Effector memory CD8-positive, alpha-beta T cell (primary cell): ENCODE measurements around the gene GAD2.
A peak's percentile ranks its signal among the peaks of the same experiment; 100 is the strongest.

Experiments used
- ATAC-seq: fragments of 150-1000 bp; cut with Tn5 transposase; replicated peaks from 2 replicates; pipeline ENCODE4 v1.10.0; 2021; ENCODE audit warnings: mild to moderate bottlenecking, moderate library complexity
- DNase-seq, 3 experiments: peaks; one replicate each; pipeline ENCODE4 v3.0.0; 2021
- H3K27ac Mint-ChIP-seq, 2 donors: one replicate each; pipeline ENCODE4 v1.8.0; 2022; ENCODE audit warnings: mild to moderate bottlenecking in 2 of 2, mixed read lengths in 2 of 2, moderate library complexity in 2 of 2
- H3K27me3 Mint-ChIP-seq, 2 donors: one replicate each; pipeline ENCODE4 v1.8.0; 2022; ENCODE audit warnings: mixed read lengths in 2 of 2
- H3K36me3 Mint-ChIP-seq: one replicate; pipeline ENCODE4 v1.8.0; 2022; ENCODE audit warnings: mild to moderate bottlenecking, moderate library complexity, mixed read lengths; ENCODE audit not compliant: insufficient read depth
- H3K4me1 Mint-ChIP-seq, 2 donors: one replicate each; pipeline ENCODE4 v1.8.0; 2022; ENCODE audit warnings: low read depth in 2 of 2, mixed read lengths in 2 of 2
- H3K4me3 Mint-ChIP-seq, 2 donors: one replicate each; pipeline ENCODE4 v1.8.0; 2022; ENCODE audit warnings: mild to moderate bottlenecking in 2 of 2, mixed read lengths in 2 of 2, moderate library complexity in 2 of 2
- H3K9me3 Mint-ChIP-seq, 2 donors: one replicate each; pipeline ENCODE4 v1.8.0; 2022; ENCODE audit warnings: mixed read lengths in 2 of 2
- total RNA-seq, 9 experiments: gene quantifications; one replicate each; lab custom pipeline; 2026; lab: John Stamatoyannopoulos, UW

Gene GAD2
- total RNA-seq: 0 to 0.21 (median 0) reads per million in 9 experiments

GRCh38 chr10:26216585-26217395 lies at the start of gene GAD2:
Gene GAD2 (plus strand): TSS chr10:26216774. CDS start chr10:26216810, 36 bp downstream.
- H3K4me3 Mint-ChIP-seq: peak within 1 kb of the TSS; percentile 59
- peaks cover 15 to 16% of the 10 kb centered on the region in 2 donors for H3K4me1 Mint-ChIP-seq
- no peaks in the 10 kb centered on the region for H3K9me3 Mint-ChIP-seq
- DNase-seq (no peak), ATAC-seq (no peak)
- H3K27me3 Mint-ChIP-seq: peaks cover 93 to 100% of the 10 kb centered on the region in 2 donors
- H3K36me3 Mint-ChIP-seq: no peaks in the 10 kb centered on the region
- no peak within 1 kb of the TSS for H3K27ac Mint-ChIP-seq

- no peak for ATAC-seq
- H3K27ac Mint-ChIP-seq: no peak overlapping the region
- no peaks in the 10 kb centered on the region for H3K36me3 Mint-ChIP-seq
- H3K4me1 Mint-ChIP-seq: no peaks in the 10 kb centered on the region
- no peak for DNase-seq
- H3K27me3 Mint-ChIP-seq: peaks cover 23 to 37% of the 10 kb centered on the region in 2 donors
- no peak overlapping the region for H3K4me3 Mint-ChIP-seq
- no peaks in the 10 kb centered on the region for H3K9me3 Mint-ChIP-seq
Measured at GRCh38 chr10:26169466-26169865, 47.1 kb upstream of the GAD2 start.

GRCh38 chr10:26172131-26172530 lies 44.4 kb upstream of the GAD2 start:
- no peak for ATAC-seq
- peaks cover 37 to 49% of the 10 kb centered on the region in 2 donors for H3K27me3 Mint-ChIP-seq

GRCh38 chr10:26173837-26174236 lies 42.7 kb upstream of the GAD2 start:
- peaks cover 45 to 46% of the 10 kb centered on the region in 2 donors for H3K27me3 Mint-ChIP-seq
- H3K4me3 Mint-ChIP-seq: no peak overlapping the region
- ATAC-seq (no peak), DNase-seq (no peak)
- no peak overlapping the region for H3K27ac Mint-ChIP-seq
- no peaks in the 10 kb centered on the region for H3K9me3 Mint-ChIP-seq
- H3K36me3 Mint-ChIP-seq: no peaks in the 10 kb centered on the region
- H3K4me1 Mint-ChIP-seq: no peaks in the 10 kb centered on the region

More at GRCh38 chr10:26172131-26172530, 44.4 kb upstream of the GAD2 start:
- no peaks in the 10 kb centered on the region for H3K36me3 Mint-ChIP-seq
- H3K27ac Mint-ChIP-seq: no peak overlapping the region
- H3K4me3 Mint-ChIP-seq: no peak overlapping the region
- no peak for DNase-seq
- H3K4me1 Mint-ChIP-seq: no peaks in the 10 kb centered on the region
- H3K9me3 Mint-ChIP-seq: no peaks in the 10 kb centered on the region

GRCh38 chr10:26177341-26177740 lies 39.2 kb upstream of the GAD2 start:
- Mint-ChIP-seq H3K27me3 (peaks cover 25% of the 10 kb centered on the region in 2 donors), H3K36me3 (no peaks in the 10 kb centered on the region), H3K4me3 (no peak overlapping the region), H3K27ac (no peak overlapping the region), H3K9me3 (no peaks in the 10 kb centered on the region), H3K4me1 (no peaks in the 10 kb centered on the region)
- ATAC-seq: no peak
- DNase-seq: no peak

- DNase-seq (no peak), ATAC-seq (no peak)
- Mint-ChIP-seq H3K4me1 (no peaks in the 10 kb centered on the region), H3K4me3 (no peak overlapping the region), H3K36me3 (no peaks in the 10 kb centered on the region), H3K9me3 (no peaks in the 10 kb centered on the region), H3K27ac (no peak overlapping the region), H3K27me3 (peaks cover 22 to 25% of the 10 kb centered on the region in 2 donors)
Measured at GRCh38 chr10:26194275-26194674, 22.3 kb upstream of the GAD2 start.

GRCh38 chr10:26197248-26197647 lies 19.3 kb upstream of the GAD2 start:
- Mint-ChIP-seq H3K9me3 (no peaks in the 10 kb centered on the region), H3K27me3 (peaks cover 8 to 13% of the 10 kb centered on the region in 2 donors), H3K36me3 (no peaks in the 10 kb centered on the region), H3K27ac (no peak overlapping the region), H3K4me3 (no peak overlapping the region), H3K4me1 (no peaks in the 10 kb centered on the region)
- ATAC-seq: no peak
- no peak for DNase-seq

- ATAC-seq (no peak), DNase-seq (no peak)
- Mint-ChIP-seq H3K36me3 (no peaks in the 10 kb centered on the region), H3K4me3 (no peak overlapping the region), H3K27ac (no peak overlapping the region), H3K9me3 (no peaks in the 10 kb centered on the region), H3K27me3 (peaks cover 8 to 13% of the 10 kb centered on the region in 2 donors), H3K4me1 (no peaks in the 10 kb centered on the region)
Measured at GRCh38 chr10:26198119-26198518, 18.5 kb upstream of the GAD2 start.

- H3K4me1 Mint-ChIP-seq: no peaks in the 10 kb centered on the region
- no peak overlapping the region for H3K27ac Mint-ChIP-seq
- H3K36me3 Mint-ChIP-seq: no peaks in the 10 kb centered on the region
- DNase-seq: no peak
- peaks cover 19 to 20% of the 10 kb centered on the region in 2 donors for H3K27me3 Mint-ChIP-seq
- no peak for ATAC-seq
- no peak overlapping the region for H3K4me3 Mint-ChIP-seq
- no peaks in the 10 kb centered on the region for H3K9me3 Mint-ChIP-seq
Measured at GRCh38 chr10:26199841-26200240, 16.7 kb upstream of the GAD2 start.

- Mint-ChIP-seq H3K4me3 (no peak overlapping the region), H3K36me3 (no peaks in the 10 kb centered on the region), H3K27ac (no peak overlapping the region), H3K4me1 (no peaks in the 10 kb centered on the region), H3K9me3 (no peaks in the 10 kb centered on the region), H3K27me3 (peaks cover 8 to 11% of the 10 kb centered on the region in 2 donors)
- DNase-seq (no peak), ATAC-seq (no peak)
Measured at GRCh38 chr10:26205223-26205622, 11.4 kb upstream of the GAD2 start.

GRCh38 chr10:26211781-26212444 lies 4.7 kb upstream of the GAD2 start:
- H3K36me3 Mint-ChIP-seq: no peaks in the 10 kb centered on the region
- no peak overlapping the region for H3K27ac Mint-ChIP-seq
- no peak overlapping the region for H3K4me3 Mint-ChIP-seq
- H3K4me1 Mint-ChIP-seq: peaks cover 13% of the 10 kb centered on the region in 2 donors
- DNase-seq (no peak), ATAC-seq (no peak)
- peaks cover 54 to 55% of the 10 kb centered on the region in 2 donors for H3K27me3 Mint-ChIP-seq
- H3K9me3 Mint-ChIP-seq: no peaks in the 10 kb centered on the region

- H3K4me1 Mint-ChIP-seq: peaks cover 15 to 16% of the 10 kb centered on the region in 2 donors
- no peaks in the 10 kb centered on the region for H3K36me3 Mint-ChIP-seq
- H3K27ac Mint-ChIP-seq: no peak overlapping the region
- no peaks in the 10 kb centered on the region for H3K9me3 Mint-ChIP-seq
- no peak overlapping the region for H3K4me3 Mint-ChIP-seq
- DNase-seq (no peak), ATAC-seq (no peak)
- peaks cover 60 to 61% of the 10 kb centered on the region in 2 donors for H3K27me3 Mint-ChIP-seq
Measured at GRCh38 chr10:26212511-26212910, 4.1 kb upstream of the GAD2 start.

- H3K9me3 Mint-ChIP-seq: no peaks in the 10 kb centered on the region
Measured at GRCh38 chr10:26213157-26213800, 3.3 kb upstream of the GAD2 start.

More at GRCh38 chr10:26213157-26213800, 3.3 kb upstream of the GAD2 start:
- H3K4me1 Mint-ChIP-seq: peaks cover 15 to 16% of the 10 kb centered on the region in 2 donors
- no peak overlapping the region for H3K4me3 Mint-ChIP-seq
- H3K27ac Mint-ChIP-seq: no peak overlapping the region
- no peaks in the 10 kb centered on the region for H3K36me3 Mint-ChIP-seq
- H3K27me3 Mint-ChIP-seq: peaks cover 62 to 68% of the 10 kb centered on the region in 2 donors
- no peak for DNase-seq
- ATAC-seq: no peak
